Measurements from ENCODE around the gene METTL23. TPM values are rescaled to one million over a fixed set of nuclear protein-coding genes. Genes with fewer than 3 reads are reported as not detected.

METTL23 gene
- total and polyA plus RNA-seq, 2 of the 8 experiments (the other 6 are each of a cell fraction or from before 2014, with no cell fraction given) = 36.1 to 60.2 TPM

- TF ChIP-seq FOSL1 (IDR thresholded peaks at IDR 0.05; ENCODE audit: insufficient read depth, low read depth, low read length) (no peak), CHD2 (IDR thresholded peaks at IDR 0.05; ENCODE audit: low read length) (0 out of 2 replicates have a peak, but pooled peaks have one; percentile 4), SP1 (IDR thresholded peaks at IDR 0.05; ENCODE audit: low read depth, low read length) (no peak; the same call in 1 of the 2 replicates), SIN3A (conservative IDR thresholded peaks at IDR 0.05 in 1 of 2, IDR thresholded peaks at IDR 0.05 in 1 of 2; ENCODE audit: low read depth in 1 of 2, low read length in 2 of 2) (peak in 1 of 2 experiments; percentile 11; a peak in 1 of 4 replicates), TEAD4 (IDR thresholded peaks at IDR 0.05; ENCODE audit: low read depth, low read length) (0 out of 2 replicates have a peak, but pooled peaks have one; percentile 29), TCF12 (IDR thresholded peaks at IDR 0.05; ENCODE audit: low read depth, low read length) (no peak), BACH1 (IDR thresholded peaks at IDR 0.05; ENCODE audit: low read length) (0 out of 2 replicates have a peak, but pooled peaks have one; percentile 5), CTCF (IDR thresholded peaks at IDR 0.05; ENCODE audit: control extremely low read depth in 1 of 3, insufficient read depth in 1 of 3, low read depth in 1 of 3, low read length in 3 of 3) (peak in 2 of 3 experiments; percentile 10 to 12; a peak in 2 of 4 replicates), TBP (IDR thresholded peaks at IDR 0.05; ENCODE audit: low read depth, low read length) (peak; percentile 66; the same call in 1 of the 2 replicates), TAF1 (IDR thresholded peaks at IDR 0.05; ENCODE audit: low read depth, low read length) (peak; percentile 63), SP4 (IDR thresholded peaks at IDR 0.05; ENCODE audit: low read length) (no peak), EGR1 (IDR thresholded peaks at IDR 0.05; ENCODE audit: borderline replicate concordance, low read depth, low read length) (peak; percentile 12; the same call in 1 of the 2 replicates)
Observed at GRCh38 chr17:76736349-76737081, 9.9 kb downstream of the METTL23 start (continued).
